K562 (cell line): ENCODE results near the gene YBX3. TPM values are rescaled to one million over a fixed set of nuclear protein-coding genes. Genes with fewer than 3 reads are reported as not detected.

Experiments used
- AFF4 ChIP-seq: sonication (generic); formaldehyde crosslinking; IDR thresholded peaks from 2 replicates; pipeline ENCODE4 v1.8.0; 2023; ENCODE audit warnings: mild to moderate bottlenecking, missing genetic modification reagents
- ATF1 ChIP-seq, 2 experiments: fragments of 450-650 bp in 1 of 2; IDR thresholded peaks; 2 replicates each; pipeline ENCODE4 v1.6.1; 2016; ENCODE audit warnings: missing compliant biosample characterization in 1 of 2, missing genetic modification characterization in 1 of 2
- C11orf30 ChIP-seq: fragments of 450-650 bp; IDR thresholded peaks from 2 replicates; pipeline ENCODE4 v1.6.1; 2016; ENCODE audit warnings: low read depth, mild to moderate bottlenecking
- CBX5 ChIP-seq: IDR thresholded peaks from 2 replicates; pipeline ENCODE4 v1.6.1; 2014; ENCODE audit warnings: low read depth, borderline replicate concordance
- CXXC5 ChIP-seq: fragments of 250-450 bp; sonication (Bioruptor Pico); IDR thresholded peaks from 2 replicates; pipeline ENCODE4 v1.8.0; 2022; ENCODE audit warnings: inconsistent platforms, mild to moderate bottlenecking, moderate library complexity
- GATA2 ChIP-seq: sonication (generic); formaldehyde crosslinking; IDR thresholded peaks from 2 replicates; pipeline ENCODE4 v1.4.0; 2020; ENCODE audit warnings: mild to moderate bottlenecking, missing genetic modification reagents
- JUND ChIP-seq, 2 experiments: IDR thresholded peaks; 2 replicates in 1 of 2; 3 replicates in 1 of 2; pipeline ENCODE4 v1.6.1; 2011; ENCODE audit warnings: borderline replicate concordance in 2 of 2, low read depth in 2 of 2, low read length in 2 of 2, improper control_type of control experiment in 1 of 2, missing biosample characterization in 1 of 2, missing genetic modification characterization in 1 of 2, missing genetic modification reagents in 1 of 2
- MECOM ChIP-seq: fragments of 250-450 bp; sonication (Bioruptor Pico); IDR thresholded peaks from 2 replicates; pipeline ENCODE4 v1.8.0; 2022; ENCODE audit warnings: inconsistent platforms
- MTA3 ChIP-seq: fragments of 450-650 bp; formaldehyde crosslinking; IDR thresholded peaks from 2 replicates; pipeline ENCODE4 v1.6.1; 2017; ENCODE audit warnings: mild to moderate bottlenecking, borderline replicate concordance
- RAD21 ChIP-seq, 2 experiments: fragments of 250-450 bp in 1 of 2; fragments of 450-650 bp in 1 of 2; sonication (Bioruptor Pico) in 1 of 2; formaldehyde crosslinking in 1 of 2; IDR thresholded peaks in 1 of 2; conservative IDR thresholded peaks in 1 of 2; 2 replicates each; pipeline versions ENCODE4 v1.4.0 to v1.8.0; 2020 to 2022; ENCODE audit warnings: mild to moderate bottlenecking in 2 of 2, moderate library complexity in 1 of 2
- ZBED1 ChIP-seq: IDR thresholded peaks from 2 replicates; pipeline ENCODE4 v1.6.1; 2014
- ZBTB40 ChIP-seq, 2 experiments: fragments of 450-650 bp in 1 of 2; sonication (generic) in 1 of 2; formaldehyde crosslinking in 1 of 2; IDR thresholded peaks; 2 replicates each; pipeline versions ENCODE4 v1.7.1 to v1.9.0; 2016 to 2022; ENCODE audit warnings: inconsistent platforms in 1 of 2, mild to moderate bottlenecking in 1 of 2, missing genetic modification reagents in 1 of 2
- polyA plus RNA-seq, 8 experiments: library from polyadenylated mRNA; depleted of rRNA in 4 of 8; stranded (reverse) in 5 of 8; unstranded in 3 of 8; fragments of >200 nt; fragmentation: Nextera tagmentation in 2 of 8; fragmentation: Illumina TruSeq in 1 of 8; extraction: Ambion mirVana in 2 of 8; extraction: Trizol in 1 of 8; gene quantifications; 2 replicates each; pipeline versions ENCODE4 v1.2.1 to v1.2.3, GENCODE V29; 2011 to 2014; ENCODE audit warnings: inconsistent platforms in 1 of 8, missing spikeins in 1 of 8
- total RNA-seq, 7 experiments: library from RNA; depleted of rRNA in 6 of 7; stranded (reverse); fragments of >200 nt in 6 of 7; fragmentation: Illumina TruSeq in 2 of 7; extraction: Trizol in 2 of 7; gene quantifications; 2 replicates each; pipeline versions ENCODE4 v1.2.1 to v1.2.3, GENCODE V29; 2011 to 2021; ENCODE audit warnings: low replicate concordance in 1 of 7

YBX3 gene
- total and polyA plus RNA-seq, 9 of the 15 experiments (the other 6 are each of a cell fraction or from before 2014, with no cell fraction given): 47.0 to 239 (median 81.5) TPM

- TF ChIP-seq MTA3: no peak
- TF ChIP-seq JUND (IDR thresholded peaks at IDR 0.05; ENCODE audit: borderline replicate concordance, low read depth, low read length): peak; percentile 48; the same call in 1 of the 2 replicates
- peak; percentile 79; the same call in 2 of the 3 replicates for TF ChIP-seq JUND (tag; IDR thresholded peaks at IDR 0.05; ENCODE audit: borderline replicate concordance, low read depth, low read length)
- no peak for TF ChIP-seq MECOM (CRISPR knock-in tag)
- TF ChIP-seq C11orf30: no peak
- peak; percentile 70 to 86 for TF ChIP-seq RAD21 (CRISPR knock-in tag; conservative IDR thresholded peaks at IDR 0.05 in 1 of 2, IDR thresholded peaks at IDR 0.05 in 1 of 2)
- no peak for TF ChIP-seq GATA2
- no peak for TF ChIP-seq CBX5
- TF ChIP-seq CXXC5 (CRISPR knock-in tag): 0 out of 2 replicates have a peak, but pooled peaks have one; percentile 17
- TF ChIP-seq ZBTB40 (IDR thresholded peaks at IDR 0.05): 0 out of 2 replicates have a peak, but pooled peaks have one; percentile 21
- no peak for TF ChIP-seq ZBTB40 (CRISPR knock-in tag; IDR thresholded peaks at IDR 0.05)
- TF ChIP-seq AFF4 (CRISPR knock-in tag): no peak
- TF ChIP-seq ATF1 (CRISPR knock-in tag; IDR thresholded peaks at IDR 0.05): no peak
- TF ChIP-seq ATF1 (tag; IDR thresholded peaks at IDR 0.05): peak; percentile 81
- no peak for TF ChIP-seq ZBED1
These were observed 26.7 kb upstream of the YBX3 start (continued) for GRCh38 chr12:10749700-10750384.
